ENCODE data around the gene RGS1.

Gene RGS1

GRCh38 chr1:192581131-192581927 is 5.8 kb downstream of the RGS1 start:
- DNase-seq (ENCODE audit: low spot score), result no peak

GRCh38 chr1:192584866-192585265 is 9.3 kb downstream of the RGS1 start:
- DNase-seq (ENCODE audit: low spot score), result no peak

- DNase-seq (ENCODE audit: low spot score), result no peak
Observed at GRCh38 chr1:192587386-192588266, 12.1 kb downstream of the RGS1 start.

GRCh38 chr1:192588546-192588945 is 13.0 kb downstream of the RGS1 start:
- DNase-seq (ENCODE audit: low spot score), result no peak

GRCh38 chr1:192589813-192590212 is 14.2 kb downstream of the RGS1 start:
- no peak for DNase-seq (ENCODE audit: low spot score)

- DNase-seq (ENCODE audit: low spot score), result no peak
Observed at GRCh38 chr1:192592517-192592916, 16.9 kb downstream of the RGS1 start.

- DNase-seq (ENCODE audit: low spot score), result no peak
Observed at GRCh38 chr1:192592981-192593708, 17.6 kb downstream of the RGS1 start.

GRCh38 chr1:192595299-192595698 is 19.7 kb downstream of the RGS1 start:
- DNase-seq (ENCODE audit: low spot score), result no peak

GRCh38 chr1:192598589-192598988 is 23.0 kb downstream of the RGS1 start:
- DNase-seq (ENCODE audit: low spot score), result no peak

GRCh38 chr1:192600275-192600674 is 24.7 kb downstream of the RGS1 start:
- no peak for DNase-seq (ENCODE audit: low spot score)

- no peak for DNase-seq (ENCODE audit: low spot score)
Observed at GRCh38 chr1:192601143-192601542, 25.6 kb downstream of the RGS1 start.

- no peak for DNase-seq (ENCODE audit: low spot score)
Observed at GRCh38 chr1:192601567-192601966, 26.0 kb downstream of the RGS1 start.

GRCh38 chr1:192602757-192603156 is 27.2 kb downstream of the RGS1 start:
- DNase-seq (ENCODE audit: low spot score), result no peak

- DNase-seq (ENCODE audit: low spot score), result no peak
Observed at GRCh38 chr1:192603218-192603787, 27.7 kb downstream of the RGS1 start.

- DNase-seq (ENCODE audit: low spot score), result no peak
Observed at GRCh38 chr1:192604979-192605620, 29.5 kb downstream of the RGS1 start.

- DNase-seq (ENCODE audit: low spot score), result no peak
Observed at GRCh38 chr1:192608671-192609070, 33.1 kb downstream of the RGS1 start.

- DNase-seq (ENCODE audit: low spot score), result peak; percentile 19
Observed at GRCh38 chr1:192609110-192610079, 33.8 kb downstream of the RGS1 start.

GRCh38 chr1:192610112-192610889 is 34.7 kb downstream of the RGS1 start:
- no peak for DNase-seq (ENCODE audit: low spot score)

GRCh38 chr1:192615055-192615454 is 39.5 kb downstream of the RGS1 start:
- DNase-seq (ENCODE audit: low spot score), result no peak

Measured in cerebellar cortex (tissue), 1 donor.